ENCODE data around the gene ADARB1.

The ADARB1 gene

GRCh38 chr21:45074048-45074817 is at the start of gene ADARB1:
ADARB1 (plus strand) TSS chr21:45074580; CDS start chr21:45171657, 97,077 bp downstream.
- H3K79me2 ChIP-seq (ENCODE audit: insufficient read depth, low read length) = no peaks in the 10 kb centered on the region
- H3K27ac ChIP-seq (ENCODE audit: low read depth, low read length) = no peak within 1 kb of the TSS
- H4K20me1 ChIP-seq (ENCODE audit: low read depth, low read length) = no peaks in the 10 kb centered on the region
- TF ChIP-seq EZH2phosphoT487 (conservative IDR thresholded peaks at IDR 0.05; ENCODE audit: low read length) (no peak), CTCF (IDR thresholded peaks at IDR 0.05; ENCODE audit: insufficient read depth, low read length, poor library complexity, severe bottlenecking) (no peak)
- H3K9me2 ChIP-seq (replicated peaks; ENCODE audit: insufficient read depth, low read length) = no peaks in the 10 kb centered on the region
- H3F3A ChIP-seq (ENCODE audit: insufficient read depth) = no peaks in the 10 kb centered on the region
- H2AFZ ChIP-seq (ENCODE audit: low read depth, low read length, severe bottlenecking) = peak within 1 kb of the TSS; percentile 93
- peak within 1 kb of the TSS; percentile 79 for H3K4me3 ChIP-seq (ENCODE audit: insufficient read depth, low read length, poor library complexity, severe bottlenecking)
- peak within 1 kb of the TSS; percentile 76 for H3K9ac ChIP-seq (ENCODE audit: low read length)
- H3K36me3 ChIP-seq (ENCODE audit: low read length) = no peaks in the 10 kb centered on the region
- H3K4me2 ChIP-seq (ENCODE audit: low read depth, low read length, poor library complexity, severe bottlenecking) = peak within 1 kb of the TSS; percentile 67
- no peaks in the 10 kb centered on the region for H3K9me3 ChIP-seq (ENCODE audit: insufficient read depth, low read length)
- no peaks in the 10 kb centered on the region for H3K27me3 ChIP-seq (ENCODE audit: low read length)

GRCh38 chr21:45026066-45026745 is 48.2 kb upstream of the ADARB1 start:
- Histone ChIP-seq H3K79me2 (ENCODE audit: insufficient read depth, low read length) (no peaks in the 10 kb centered on the region), H4K20me1 (ENCODE audit: low read depth, low read length) (no peaks in the 10 kb centered on the region), H3K27ac (ENCODE audit: low read depth, low read length) (no peak overlapping the region), H2AFZ (ENCODE audit: low read depth, low read length, severe bottlenecking) (no peak overlapping the region), H3K27me3 (ENCODE audit: low read length) (no peaks in the 10 kb centered on the region), H3K9me2 (replicated peaks; ENCODE audit: insufficient read depth, low read length) (no peaks in the 10 kb centered on the region), H3K4me2 (ENCODE audit: low read depth, low read length, poor library complexity, severe bottlenecking) (no peak overlapping the region), H3F3A (ENCODE audit: insufficient read depth) (no peaks in the 10 kb centered on the region), H3K36me3 (ENCODE audit: low read length) (no peaks in the 10 kb centered on the region), H3K9me3 (ENCODE audit: insufficient read depth, low read length) (peaks cover 4% of the 10 kb centered on the region; the same call in 1 of the 2 replicates), H3K4me3 (ENCODE audit: insufficient read depth, low read length, poor library complexity, severe bottlenecking) (no peak overlapping the region), H3K9ac (ENCODE audit: low read length) (no peak overlapping the region)
- TF ChIP-seq CTCF (IDR thresholded peaks at IDR 0.05; ENCODE audit: insufficient read depth, low read length, poor library complexity, severe bottlenecking) = no peak
- no peak for TF ChIP-seq EZH2phosphoT487 (conservative IDR thresholded peaks at IDR 0.05; ENCODE audit: low read length)

GRCh38 chr21:45026826-45027225 is 47.6 kb upstream of the ADARB1 start:
- H2AFZ ChIP-seq (ENCODE audit: low read depth, low read length, severe bottlenecking) = no peak overlapping the region
- TF ChIP-seq CTCF (IDR thresholded peaks at IDR 0.05; ENCODE audit: insufficient read depth, low read length, poor library complexity, severe bottlenecking) (no peak), EZH2phosphoT487 (conservative IDR thresholded peaks at IDR 0.05; ENCODE audit: low read length) (no peak)
- H3K36me3 ChIP-seq (ENCODE audit: low read length) = no peaks in the 10 kb centered on the region
- no peaks in the 10 kb centered on the region for H3F3A ChIP-seq (ENCODE audit: insufficient read depth)
- H3K4me2 ChIP-seq (ENCODE audit: low read depth, low read length, poor library complexity, severe bottlenecking) = no peak overlapping the region
- H3K79me2 ChIP-seq (ENCODE audit: insufficient read depth, low read length) = no peaks in the 10 kb centered on the region
- no peaks in the 10 kb centered on the region for H3K9me2 ChIP-seq (replicated peaks; ENCODE audit: insufficient read depth, low read length)
- H3K4me3 ChIP-seq (ENCODE audit: insufficient read depth, low read length, poor library complexity, severe bottlenecking) = no peak overlapping the region
- peaks cover 4% of the 10 kb centered on the region; the same call in 1 of the 2 replicates for H3K9me3 ChIP-seq (ENCODE audit: insufficient read depth, low read length)
- H3K27ac ChIP-seq (ENCODE audit: low read depth, low read length) = no peak overlapping the region
- no peak overlapping the region for H3K9ac ChIP-seq (ENCODE audit: low read length)
- no peaks in the 10 kb centered on the region for H4K20me1 ChIP-seq (ENCODE audit: low read depth, low read length)
- H3K27me3 ChIP-seq (ENCODE audit: low read length) = no peaks in the 10 kb centered on the region

Measured in SU-DHL-6 (cell line).